Measurements from ENCODE around the gene MAN2C1.
"Not testable (repeated sequence)": the region's sequence is repeated elsewhere in the genome, so short reads cannot be mapped to it uniquely, and the experiment has no call there.

Gene MAN2C1

DNA sequence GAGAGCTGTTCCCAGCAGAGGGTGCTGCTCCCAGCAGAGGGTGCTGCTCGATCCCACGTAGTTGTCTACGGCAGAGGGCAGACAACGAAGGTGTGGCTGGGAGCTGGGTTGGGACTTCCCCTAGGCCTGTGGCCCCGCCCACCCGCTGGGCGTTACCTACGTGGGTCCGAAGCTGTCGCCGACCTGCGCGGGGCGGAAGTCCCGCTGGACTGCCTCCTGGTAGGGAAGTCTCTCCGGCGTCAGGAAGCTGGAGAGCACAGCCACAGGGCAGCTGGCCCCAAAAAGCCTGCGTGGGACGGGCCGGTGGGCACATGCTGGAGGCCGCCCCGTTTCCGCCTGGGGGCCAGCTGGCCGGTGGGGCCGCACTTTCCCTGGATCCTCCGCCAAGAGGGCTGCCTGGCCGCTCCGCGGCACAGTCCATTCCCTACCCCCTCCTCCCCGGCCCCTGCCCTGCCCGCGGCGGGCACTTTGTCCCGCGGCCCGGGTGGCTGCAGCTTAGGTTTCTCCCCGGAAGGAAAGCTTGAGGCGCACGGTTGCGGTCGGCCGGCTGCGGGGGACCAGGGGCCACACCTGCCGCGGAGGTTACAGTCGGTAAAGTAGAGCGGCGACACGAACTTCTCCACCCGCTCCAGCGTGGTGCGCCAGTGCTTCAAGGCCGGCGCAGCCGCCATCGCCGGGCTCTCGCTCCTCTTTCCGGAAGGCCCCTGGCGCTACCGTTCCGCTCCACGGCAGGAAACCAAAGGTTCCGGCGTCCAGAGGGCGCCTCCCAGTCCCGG is at the start of gene MAN2C1:
MAN2C1 (minus strand) TSS at position 695 of the 776 bp plus-strand sequence; CDS start at position 671, 24 bp downstream.
- DNase-seq (ENCODE audit: low read depth in 2 of 2): peak; percentile 86 to 94

- DNase-seq (ENCODE audit: low read depth in 2 of 2): no peak
Measured at GRCh38 chr15:75416584-75416983, 48.2 kb upstream of the MAN2C1 start.

DNA sequence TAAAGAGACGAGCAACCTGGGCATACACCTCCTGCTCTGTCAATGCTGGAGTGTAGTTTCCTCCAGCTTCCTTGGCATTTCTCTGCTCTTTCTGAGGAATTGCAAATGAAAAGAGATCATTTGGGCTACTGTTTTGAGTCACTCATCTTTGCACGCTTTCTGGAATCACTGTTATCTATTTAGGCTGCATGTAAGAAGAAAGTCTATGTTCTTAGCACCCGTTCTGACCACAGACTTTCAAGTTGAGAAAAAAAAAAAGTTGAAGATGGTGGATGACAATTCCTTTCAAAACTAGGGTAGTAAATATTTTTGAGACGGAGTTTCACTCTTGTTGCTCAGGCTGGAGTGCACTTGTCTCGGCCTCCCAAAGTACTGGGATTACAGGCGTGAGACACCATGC is 41.8 kb upstream of the MAN2C1 start:
- no peak for DNase-seq (ENCODE audit: low read depth in 2 of 2)

GRCh38 chr15:75407083-75407482 is 38.7 kb upstream of the MAN2C1 start:
- DNase-seq (ENCODE audit: low read depth in 2 of 2): no peak

DNA sequence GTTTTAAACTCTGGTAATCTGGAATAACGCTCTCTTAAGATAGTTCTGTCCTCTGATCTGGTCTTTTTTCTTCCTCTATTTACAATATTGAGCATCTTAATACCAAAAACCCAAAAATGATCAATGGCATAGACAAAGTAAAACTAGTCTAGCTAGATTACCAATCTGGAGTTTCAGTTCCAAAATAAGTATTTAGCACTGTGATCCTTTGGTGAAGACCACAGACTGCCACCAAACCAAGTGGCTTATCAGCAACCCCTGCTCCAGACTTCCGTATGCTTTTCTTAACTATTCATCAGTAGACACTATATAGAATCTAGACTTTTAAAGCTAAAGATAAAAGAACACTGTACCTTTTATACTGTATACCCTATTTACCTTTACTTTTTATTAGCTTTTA is 35.5 kb upstream of the MAN2C1 start:
- DNase-seq (ENCODE audit: low read depth in 2 of 2): no peak

DNA sequence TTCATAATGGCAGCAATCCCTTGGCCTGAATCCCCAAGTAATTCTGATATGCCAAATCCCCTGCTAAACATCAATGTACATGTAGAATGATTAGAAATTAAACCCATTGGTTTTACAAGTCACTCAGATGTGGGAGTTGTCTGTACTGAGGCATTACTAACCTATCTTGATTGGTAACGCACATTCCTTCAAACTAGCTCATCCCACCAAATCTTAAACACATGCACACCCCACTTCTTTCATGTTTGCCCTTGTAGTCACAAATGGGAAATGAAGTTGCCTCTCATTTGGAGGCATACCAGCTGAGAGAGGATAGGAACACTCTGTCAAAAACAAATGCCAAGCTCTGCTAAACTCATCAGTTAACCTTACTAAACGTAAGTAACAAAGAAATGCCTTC is 29.1 kb upstream of the MAN2C1 start:
- no peak for DNase-seq (ENCODE audit: low read depth in 2 of 2)

GRCh38 chr15:75389791-75390382 is 21.5 kb upstream of the MAN2C1 start:
- DNase-seq (ENCODE audit: low read depth in 2 of 2): no peak

DNA sequence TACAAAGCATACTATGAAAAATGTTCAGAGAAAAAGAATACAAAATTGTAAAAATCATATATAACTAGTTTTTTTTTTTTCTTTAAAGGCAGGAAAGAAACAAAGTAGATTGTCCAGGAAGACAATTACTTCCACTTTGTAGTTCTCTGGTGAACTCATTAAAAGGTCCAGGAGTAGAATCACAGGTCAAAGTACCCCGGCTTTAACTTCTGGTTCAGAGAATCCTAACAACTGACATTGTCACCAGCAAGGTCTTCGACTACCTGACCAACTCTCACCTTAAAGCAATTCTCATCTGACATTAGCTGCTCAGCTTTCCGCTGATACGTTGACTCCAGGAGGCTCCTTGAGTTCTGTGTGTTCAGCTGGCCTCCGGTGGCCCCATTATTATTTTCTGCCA is 15.6 kb upstream of the MAN2C1 start:
- not testable (repeated sequence) for DNase-seq (ENCODE audit: low read depth in 2 of 2)

GRCh38 chr15:75380773-75381172 is 12.4 kb upstream of the MAN2C1 start:
- DNase-seq (ENCODE audit: low read depth in 2 of 2): no peak

GRCh38 chr15:75371901-75372688 is 3.7 kb upstream of the MAN2C1 start:
- DNase-seq (ENCODE audit: low read depth in 2 of 2): no peak

DNA sequence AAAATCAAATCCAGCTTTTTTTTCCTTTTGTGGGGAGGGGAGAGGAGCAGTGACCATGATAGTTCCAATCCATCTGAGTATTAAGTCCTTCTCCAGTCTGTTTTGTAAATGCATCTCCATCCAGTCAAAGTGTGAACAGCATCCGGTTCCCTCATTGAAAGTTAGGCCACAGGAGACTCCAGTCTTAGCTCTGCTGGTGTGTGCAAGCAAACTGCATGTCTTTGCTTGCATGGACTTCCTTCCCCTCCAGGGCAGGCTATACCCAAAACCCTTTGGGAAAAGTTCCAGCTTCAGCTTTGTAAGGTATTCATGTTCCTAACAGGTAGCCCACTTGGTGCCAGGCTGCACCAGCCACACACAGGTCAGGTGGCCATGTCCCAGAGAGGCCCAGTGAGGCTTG is 3.1 kb upstream of the MAN2C1 start:
- DNase-seq (ENCODE audit: low read depth in 2 of 2): no peak

GRCh38 chr15:75369897-75370581 is 1.6 kb upstream of the MAN2C1 start:
- DNase-seq (ENCODE audit: low read depth in 2 of 2): no peak

DNA sequence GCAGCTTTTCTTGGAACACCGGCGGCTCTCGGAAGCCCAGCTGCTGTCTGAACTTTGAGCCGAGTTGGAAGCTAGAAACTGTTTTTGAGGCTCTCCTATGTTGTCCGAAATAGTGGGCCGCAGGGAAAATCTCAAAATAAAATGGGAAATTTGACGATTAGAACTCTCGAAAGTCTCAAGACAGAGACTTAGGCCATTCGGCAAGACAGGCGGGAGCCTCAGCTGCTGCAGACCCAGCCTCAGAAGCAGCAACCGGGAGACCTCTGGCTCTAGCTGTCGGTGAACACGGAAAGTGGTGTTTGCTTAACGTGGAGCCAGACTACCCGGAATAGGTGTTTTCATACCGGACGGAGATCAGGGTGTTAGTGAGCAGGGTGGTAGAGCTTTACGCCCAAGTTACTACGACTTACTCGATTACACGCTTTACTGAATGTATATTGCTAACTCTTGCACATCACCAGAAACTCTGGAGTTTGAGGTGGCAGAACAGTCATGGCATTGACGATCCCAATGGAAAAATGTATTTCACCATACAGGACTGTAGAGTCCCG is 357 bp upstream of the MAN2C1 start:
- DNase-seq (ENCODE audit: low read depth in 2 of 2): no peak

GRCh38 chr15:75367406-75367912 is 948 bp downstream of the MAN2C1 start:
- no peak for DNase-seq (ENCODE audit: low read depth in 2 of 2)

DNA sequence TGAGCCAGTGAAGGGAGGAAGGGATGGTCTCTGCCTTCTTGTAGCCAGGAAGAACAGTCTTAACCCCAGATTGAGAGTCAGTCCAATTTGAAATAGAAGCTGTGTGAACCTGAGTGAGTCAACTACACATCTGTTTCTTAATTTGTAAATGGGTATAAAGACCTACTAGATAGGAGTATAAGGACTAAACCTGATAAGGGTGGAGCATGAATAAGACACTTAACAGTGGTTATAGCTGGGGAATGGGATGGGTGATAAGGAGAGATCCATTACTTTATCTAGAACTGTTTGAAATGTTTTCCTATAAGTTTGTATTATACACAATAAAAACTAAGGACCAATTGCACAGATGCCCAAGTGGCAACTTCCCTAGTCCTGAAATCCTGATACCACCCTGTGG is 1.4 kb downstream of the MAN2C1 start:
- DNase-seq (ENCODE audit: low read depth in 2 of 2): no peak

DNA sequence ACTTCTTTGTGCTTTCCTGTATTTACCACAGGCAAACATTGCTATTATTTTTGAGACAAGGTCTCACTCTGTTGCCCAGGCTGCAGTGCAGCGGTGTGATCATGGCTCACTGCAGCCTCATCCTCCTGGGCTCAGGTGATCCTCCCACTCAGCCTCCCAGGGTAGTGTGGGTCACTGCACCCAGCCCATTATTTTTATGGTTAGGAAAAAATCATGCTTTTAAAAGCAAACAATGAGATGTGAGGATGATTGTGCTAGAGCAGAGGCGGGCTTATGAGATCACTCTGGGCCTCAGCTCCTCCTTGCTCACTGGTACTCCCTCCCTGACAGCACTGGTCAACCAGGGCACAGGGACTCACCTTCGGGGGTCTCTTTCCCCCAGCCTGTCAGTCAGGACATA is 2.2 kb downstream of the MAN2C1 start:
- no peak for DNase-seq (ENCODE audit: low read depth in 2 of 2)

GRCh38 chr15:75364881-75365280 is 3.5 kb downstream of the MAN2C1 start:
- DNase-seq (ENCODE audit: low read depth in 2 of 2): no peak

DNA sequence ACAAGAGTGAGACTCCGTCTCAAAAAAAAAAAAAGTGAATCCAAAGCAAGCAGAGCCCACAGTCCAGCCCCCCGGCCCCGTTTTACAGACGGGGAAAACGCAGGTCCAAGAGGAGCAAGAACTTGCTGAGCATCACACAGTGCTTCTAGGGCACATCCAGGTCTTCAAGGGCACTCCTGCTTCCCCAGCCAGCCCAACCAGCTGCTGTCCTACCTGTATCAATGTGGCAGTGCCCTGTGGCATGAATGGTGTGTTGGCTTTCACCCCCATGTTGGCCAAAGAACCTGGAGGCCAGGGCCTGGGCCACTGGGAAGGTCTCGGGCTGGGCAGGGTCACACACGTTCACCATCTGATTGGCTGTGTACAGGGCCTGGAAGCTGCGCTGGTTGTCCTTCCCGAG is 4.6 kb downstream of the MAN2C1 start:
- DNase-seq (ENCODE audit: low read depth in 2 of 2): no peak

DNA sequence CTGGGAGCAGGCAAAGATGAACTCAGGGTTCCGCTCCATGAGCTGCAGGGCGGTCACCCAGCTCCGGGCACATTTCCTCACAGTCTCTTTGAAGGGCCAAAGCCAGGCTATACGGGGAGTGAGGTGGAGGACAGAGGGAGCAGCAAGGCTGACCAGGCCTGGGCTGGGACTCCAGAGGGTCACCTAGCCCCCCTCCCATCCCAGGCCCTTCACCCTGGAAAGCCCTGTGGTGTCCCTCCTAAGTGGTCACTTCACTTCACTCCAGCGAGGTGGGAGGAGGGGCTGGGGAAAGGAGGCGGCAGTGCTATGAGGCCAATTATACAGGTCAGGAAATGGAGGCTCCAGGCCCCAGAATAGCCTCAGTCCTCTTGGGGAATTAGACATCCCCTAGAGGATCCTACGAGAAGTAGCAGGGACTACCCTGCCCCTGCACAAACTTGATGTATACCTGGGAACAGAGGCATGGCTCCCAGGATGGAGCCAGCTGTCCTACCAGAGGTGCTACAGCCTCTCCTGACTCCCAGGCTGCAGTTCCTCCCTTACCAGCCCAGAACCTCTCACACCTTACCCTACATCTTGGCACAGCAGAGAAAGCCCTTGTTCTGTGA is 5.7 kb downstream of the MAN2C1 start:
- DNase-seq (ENCODE audit: low read depth in 2 of 2): no peak

DNA sequence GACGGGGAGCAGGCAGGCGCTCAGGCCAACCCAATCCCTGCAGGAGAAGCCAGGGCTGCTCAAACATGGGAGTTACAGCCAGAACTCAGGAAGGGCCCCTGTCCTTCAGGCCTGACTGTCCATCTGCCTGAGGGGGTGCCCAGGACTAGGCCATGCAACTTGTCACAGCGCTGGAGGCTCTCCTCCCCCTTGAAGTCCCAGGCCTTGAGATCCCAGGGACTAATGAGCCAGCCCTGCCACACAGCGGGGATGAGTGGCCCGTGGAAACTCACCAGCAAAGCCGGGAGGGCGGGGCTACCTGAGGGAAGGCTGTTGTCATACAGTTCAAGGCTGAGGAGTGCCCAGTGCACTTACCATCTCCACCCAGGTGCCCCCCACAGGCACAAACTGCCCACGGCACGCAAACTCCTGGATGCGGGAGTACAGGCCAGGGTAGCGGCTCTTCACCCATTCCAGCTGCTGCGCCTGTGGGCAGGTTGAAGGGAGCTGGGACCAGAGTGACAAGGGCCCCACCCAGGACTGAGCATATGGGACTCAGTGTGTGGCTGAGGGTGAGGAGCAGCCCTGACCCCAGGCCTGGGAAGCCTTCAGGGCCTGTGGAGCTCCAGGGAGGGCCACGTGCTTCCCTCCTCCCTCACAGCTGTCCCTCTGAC is 6.3 kb downstream of the MAN2C1 start:
- no peak for DNase-seq (ENCODE audit: low read depth in 2 of 2)

Measured in activated CD4-positive, alpha-beta T cell treated with anti-CD3 and anti-CD28 coated beads for 24 hours (primary cell).